22Rv1 (cell line): ENCODE results near the gene CHD1.

Source experiments
- H3K27ac ChIP-seq: fragments of 450-650 bp; 2 replicates; pipeline ENCODE4 v1.5.1; 2017
- CTCF ChIP-seq: fragments of 450-650 bp; IDR thresholded peaks from 2 replicates; pipeline ENCODE4 v1.5.1; 2017; ENCODE audit warnings: mild to moderate bottlenecking
- ZFX ChIP-seq: fragments of 450-650 bp; IDR thresholded peaks from 2 replicates; pipeline ENCODE4 v1.6.1; 2017; ENCODE audit warnings: antibody characterized with exemption, borderline replicate concordance

CHD1 gene

GRCh38 chr5:98845878-98846277 is 82.9 kb downstream of the CHD1 start:
- TF ChIP-seq ZFX (no peak), CTCF (no peak)
- H3K27ac ChIP-seq = no peak overlapping the region

GRCh38 chr5:98844865-98845264 is 83.9 kb downstream of the CHD1 start:
- no peak overlapping the region for H3K27ac ChIP-seq
- TF ChIP-seq CTCF (no peak), ZFX (no peak)

GRCh38 chr5:98843481-98843880 is 85.3 kb downstream of the CHD1 start:
- no peak overlapping the region for H3K27ac ChIP-seq
- TF ChIP-seq ZFX (no peak), CTCF (no peak)

- no peak for TF ChIP-seq CTCF
- no peak for TF ChIP-seq ZFX
- H3K27ac ChIP-seq = no peak overlapping the region
Measured at GRCh38 chr5:98840946-98841345, 87.9 kb downstream of the CHD1 start.

- peak; percentile 69 for TF ChIP-seq CTCF
- no peak for TF ChIP-seq ZFX
Measured at GRCh38 chr5:98839469-98840383, 89.1 kb downstream of the CHD1 start.

GRCh38 chr5:98836175-98836574 is 92.6 kb downstream of the CHD1 start:
- TF ChIP-seq CTCF (no peak), ZFX (no peak)
- H3K27ac ChIP-seq = no peak overlapping the region

More at GRCh38 chr5:98839469-98840383, 89.1 kb downstream of the CHD1 start:
- H3K27ac ChIP-seq = no peak overlapping the region

GRCh38 chr5:98827588-98828284 is 101.1 kb downstream of the CHD1 start:
- TF ChIP-seq CTCF = no peak
- TF ChIP-seq ZFX = no peak
- no peak overlapping the region for H3K27ac ChIP-seq
